Gastroesophageal sphincter (tissue), 4 donors: ENCODE results near the gene RABL6. TPM values are rescaled to one million over a fixed set of nuclear protein-coding genes. Genes with fewer than 3 reads are reported as not detected.
"Not testable (repeated sequence)": the region's sequence is repeated elsewhere in the genome, so short reads cannot be mapped to it uniquely, and the experiment has no call there.

Experiments
- ATAC-seq: fragments of 150-250 bp; one replicate; pipeline ENCODE4 v1.9.1; 2016; ENCODE audit warnings: mild to moderate bottlenecking, moderate library complexity
- H3K27ac ChIP-seq, 4 donors: fragments of 200-600 bp; sonication (generic) in 3 of 4; 1 replicate in 3 of 4; 2 replicates in 1 of 4; pipeline ENCODE4 v1.5.1; 2016 to 2019
- H3K27me3 ChIP-seq: fragments of 200-600 bp; sonication (generic); one replicate; pipeline ENCODE4 v1.5.1; 2019
- H3K36me3 ChIP-seq, 2 donors: fragments of 200-600 bp; sonication (generic); one replicate each; pipeline ENCODE4 v1.5.1; 2019; ENCODE audit warnings: control low read depth in 1 of 2
- H3K4me1 ChIP-seq, 3 donors: fragments of 200-600 bp; sonication (generic); 1 replicate in 2 of 3; 2 replicates in 1 of 3; pipeline ENCODE4 v1.5.1; 2016 to 2019; ENCODE audit warnings: control low read depth in 2 of 3
- H3K4me3 ChIP-seq, 2 donors: fragments of 200-600 bp; sonication (generic); one replicate each; pipeline ENCODE4 v1.5.1; 2019; ENCODE audit warnings: mild to moderate bottlenecking in 1 of 2, moderate library complexity in 1 of 2
- H3K9me3 ChIP-seq, 3 donors: fragments of 200-600 bp; sonication (generic); one replicate each; pipeline ENCODE4 v1.5.1; 2017 to 2019; ENCODE audit warnings: control low read depth in 2 of 3
- EP300 ChIP-seq: sonication (generic); formaldehyde crosslinking; IDR thresholded peaks from one replicate; pipeline ENCODE4 v1.6.1; 2017; ENCODE audit warnings: antibody characterized with exemption, mild to moderate bottlenecking
- POLR2A ChIP-seq, 2 donors: fragments of 450-650 bp; IDR thresholded peaks; one replicate each; pipeline ENCODE4 v1.6.1; 2017; ENCODE audit warnings: antibody characterized with exemption in 2 of 2, mild to moderate bottlenecking in 2 of 2, moderate library complexity in 1 of 2
- POLR2AphosphoS5 ChIP-seq: sonication (generic); formaldehyde crosslinking; IDR thresholded peaks from one replicate; pipeline ENCODE4 v1.6.1; 2017; ENCODE audit warnings: antibody characterized with exemption
- WGBS, 2 donors: methylation state at CpG; one replicate each; pipeline ENCODE4 v1.1.5; 2018; ENCODE audit warnings: low coverage in 1 of 2; 5-methylcytosine and 5-hydroxymethylcytosine counted together
- total RNA-seq, 4 donors: library from RNA; depleted of rRNA; stranded (reverse); fragments of >200 nt; gene quantifications; one replicate each; pipeline ENCODE4 v1.1.0, GENCODE V29; 2016
- TF ChIP-seq, protein P1 (sequence below), 4 experiments: fragments of 200-600 bp in 2 of 4; fragments of 450-650 bp in 2 of 4; sonication (generic) in 1 of 4; IDR thresholded peaks; one replicate each; pipeline ENCODE4 v1.5.1; 2017 to 2019; ENCODE audit warnings: antibody characterized with exemption in 4 of 4, mild to moderate bottlenecking in 2 of 4, moderate library complexity in 2 of 4

RABL6 gene
- total RNA-seq, 4 donors from 2014 or later: 54.8 to 109 (median 71.2) TPM

DNA sequence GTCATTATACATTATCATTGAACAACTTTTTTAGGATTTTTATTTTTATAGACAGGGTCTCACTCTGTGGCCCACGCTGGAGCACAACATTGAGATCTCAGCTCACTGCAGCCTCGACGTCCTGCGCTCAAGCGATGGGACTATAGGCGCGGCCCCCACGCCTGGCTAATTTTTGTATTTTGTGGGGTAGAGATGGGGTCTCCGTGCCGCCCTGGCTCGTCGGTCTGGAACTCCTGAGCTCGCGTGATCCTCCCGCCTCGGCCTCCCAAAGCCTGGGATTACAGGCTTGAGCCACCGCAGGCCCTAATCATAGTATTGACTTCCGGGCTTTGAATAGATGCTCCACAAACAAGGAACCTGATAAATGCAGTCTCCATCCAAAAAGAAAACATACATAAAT, 59.7 kb downstream of the RABL6 start:
- peaks cover 3 to 32% (median 11%) of the 10 kb centered on the region in 3 donors for H3K4me1 ChIP-seq
- no peak overlapping the region for H3K4me3 ChIP-seq
- H3K27me3 ChIP-seq: no peaks in the 10 kb centered on the region
- no peaks in the 10 kb centered on the region for H3K9me3 ChIP-seq
- H3K27ac ChIP-seq: no peak overlapping the region
- 97 to 98% methylated on average over 7 to 10 of the region's 18 CpGs for WGBS, 2 donors
- no peak for ATAC-seq
- H3K36me3 ChIP-seq: peaks cover 0 to 23% of the 10 kb centered on the region in 2 donors
- TF ChIP-seq, protein P1, sequence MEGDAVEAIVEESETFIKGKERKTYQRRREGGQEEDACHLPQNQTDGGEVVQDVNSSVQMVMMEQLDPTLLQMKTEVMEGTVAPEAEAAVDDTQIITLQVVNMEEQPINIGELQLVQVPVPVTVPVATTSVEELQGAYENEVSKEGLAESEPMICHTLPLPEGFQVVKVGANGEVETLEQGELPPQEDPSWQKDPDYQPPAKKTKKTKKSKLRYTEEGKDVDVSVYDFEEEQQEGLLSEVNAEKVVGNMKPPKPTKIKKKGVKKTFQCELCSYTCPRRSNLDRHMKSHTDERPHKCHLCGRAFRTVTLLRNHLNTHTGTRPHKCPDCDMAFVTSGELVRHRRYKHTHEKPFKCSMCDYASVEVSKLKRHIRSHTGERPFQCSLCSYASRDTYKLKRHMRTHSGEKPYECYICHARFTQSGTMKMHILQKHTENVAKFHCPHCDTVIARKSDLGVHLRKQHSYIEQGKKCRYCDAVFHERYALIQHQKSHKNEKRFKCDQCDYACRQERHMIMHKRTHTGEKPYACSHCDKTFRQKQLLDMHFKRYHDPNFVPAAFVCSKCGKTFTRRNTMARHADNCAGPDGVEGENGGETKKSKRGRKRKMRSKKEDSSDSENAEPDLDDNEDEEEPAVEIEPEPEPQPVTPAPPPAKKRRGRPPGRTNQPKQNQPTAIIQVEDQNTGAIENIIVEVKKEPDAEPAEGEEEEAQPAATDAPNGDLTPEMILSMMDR (IDR thresholded peaks at IDR 0.05): no peak
- no peak for TF ChIP-seq EP300
- no peak for TF ChIP-seq POLR2AphosphoS5
- TF ChIP-seq POLR2A (IDR thresholded peaks at IDR 0.05): no peak

DNA sequence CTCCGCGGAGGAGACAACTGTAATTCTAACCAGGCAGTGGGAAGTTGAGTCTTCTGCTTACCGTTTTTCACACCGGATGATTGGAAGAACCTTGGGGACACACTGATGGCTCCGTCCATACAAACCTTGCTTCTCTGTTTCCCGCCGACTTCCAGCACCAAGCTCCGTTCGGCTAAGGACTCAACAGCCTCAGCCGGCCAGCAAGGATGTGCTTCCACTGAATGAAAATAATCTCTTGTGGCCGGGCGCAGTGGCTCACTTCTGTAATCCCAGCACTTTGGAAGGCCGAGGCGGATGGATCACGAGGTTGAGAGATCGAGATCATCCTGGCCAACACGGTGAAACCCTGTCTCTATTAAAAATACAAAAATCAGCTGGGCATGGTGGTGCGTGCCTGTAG, 60.2 kb downstream of the RABL6 start:
- peaks cover 0 to 18% of the 10 kb centered on the region in 2 donors for H3K36me3 ChIP-seq
- peaks cover 3 to 32% (median 11%) of the 10 kb centered on the region in 3 donors for H3K4me1 ChIP-seq
- H3K27me3 ChIP-seq: no peaks in the 10 kb centered on the region
- H3K27ac ChIP-seq: no peak overlapping the region
- WGBS, 2 donors: 98% methylated on average over 16 of the region's 18 CpGs
- TF ChIP-seq POLR2AphosphoS5 (no peak), POLR2A (IDR thresholded peaks at IDR 0.05) (no peak), EP300 (no peak)
- TF ChIP-seq, protein P1 (IDR thresholded peaks at IDR 0.05): no peak
- ATAC-seq: no peak
- no peak overlapping the region for H3K4me3 ChIP-seq
- H3K9me3 ChIP-seq: no peaks in the 10 kb centered on the region

- TF ChIP-seq EP300 (no peak), POLR2AphosphoS5 (no peak), POLR2A (IDR thresholded peaks at IDR 0.05) (no peak)
- TF ChIP-seq, protein P1 (IDR thresholded peaks at IDR 0.05): no peak
- ATAC-seq: no peak
- WGBS, 2 donors: 66% methylated on average over 3 of the region's 11 CpGs; no CpG with 5 or more reads in 1 of the 2 donors
- no peaks in the 10 kb centered on the region for H3K27me3 ChIP-seq
- H3K36me3 ChIP-seq: peaks cover 0 to 11% of the 10 kb centered on the region in 2 donors
- H3K27ac ChIP-seq: no peak overlapping the region
- H3K4me1 ChIP-seq: peaks cover 3 to 30% (median 11%) of the 10 kb centered on the region in 3 donors
- no peaks in the 10 kb centered on the region for H3K9me3 ChIP-seq
- no peak overlapping the region for H3K4me3 ChIP-seq
Observed at GRCh38 chr9:136868644-136869043, 60.9 kb downstream of the RABL6 start.

GRCh38 chr9:136869611-136870010, 61.9 kb downstream of the RABL6 start:
- H3K4me1 ChIP-seq: peaks cover 3 to 20% (median 11%) of the 10 kb centered on the region in 3 donors
- 86 to 100% methylated on average over 1 to 2 of the region's 2 CpGs for WGBS, 2 donors
- H3K27ac ChIP-seq, H3K9me3 ChIP-seq, H3K4me3 ChIP-seq, ATAC-seq, H3K27me3 ChIP-seq, H3K36me3 ChIP-seq: not testable (repeated sequence)

GRCh38 chr9:136875155-136875554, 67.4 kb downstream of the RABL6 start:
- Histone ChIP-seq H3K36me3 (no peaks in the 10 kb centered on the region), H3K9me3 (no peaks in the 10 kb centered on the region), H3K27me3 (no peaks in the 10 kb centered on the region), H3K4me3 (no peak overlapping the region), H3K4me1 (no peaks in the 10 kb centered on the region), H3K27ac (no peak overlapping the region)
- no peak for ATAC-seq
- 92 to 94% methylated on average over 6 of the region's 6 CpGs for WGBS, 2 donors
- no peak for TF ChIP-seq EP300
- no peak for TF ChIP-seq POLR2A (IDR thresholded peaks at IDR 0.05)
- TF ChIP-seq POLR2AphosphoS5: no peak
- TF ChIP-seq, protein P1 (IDR thresholded peaks at IDR 0.05): no peak
